ENCODE data around the gene RPL26.

DNA sequence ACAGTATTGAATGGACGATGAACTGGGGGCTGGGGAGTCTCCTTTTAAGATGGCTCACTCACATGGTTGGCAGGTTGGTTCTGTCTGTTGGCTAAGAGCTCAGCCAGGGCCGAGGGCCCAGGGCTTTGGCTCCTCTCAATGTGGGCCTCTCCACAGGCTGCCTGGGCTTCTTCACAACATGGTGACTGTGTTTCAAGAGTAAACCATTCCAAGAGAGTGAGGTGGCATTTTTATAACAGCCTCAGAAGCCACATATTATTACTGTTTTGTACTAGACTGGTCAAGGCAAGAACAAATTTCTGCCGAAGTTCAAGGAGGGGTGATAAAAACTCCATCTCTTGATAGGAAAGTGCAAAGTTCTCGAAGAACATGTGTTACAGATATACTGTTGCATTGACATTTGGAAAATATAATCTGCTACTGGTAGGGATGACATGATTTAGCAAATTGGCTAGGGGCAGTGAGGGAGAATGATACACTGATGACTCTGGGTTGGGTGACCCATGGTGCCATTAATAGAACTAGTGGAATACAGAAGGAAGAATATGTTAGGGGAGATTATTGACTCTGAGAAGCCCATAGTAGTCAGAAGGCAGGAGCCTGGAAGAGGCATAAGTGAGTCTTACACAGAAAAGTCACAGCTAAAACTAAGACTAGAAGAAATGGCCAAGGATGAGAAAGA lies 20.2 kb downstream of the RPL26 start:
- TF ChIP-seq, protein P1, sequence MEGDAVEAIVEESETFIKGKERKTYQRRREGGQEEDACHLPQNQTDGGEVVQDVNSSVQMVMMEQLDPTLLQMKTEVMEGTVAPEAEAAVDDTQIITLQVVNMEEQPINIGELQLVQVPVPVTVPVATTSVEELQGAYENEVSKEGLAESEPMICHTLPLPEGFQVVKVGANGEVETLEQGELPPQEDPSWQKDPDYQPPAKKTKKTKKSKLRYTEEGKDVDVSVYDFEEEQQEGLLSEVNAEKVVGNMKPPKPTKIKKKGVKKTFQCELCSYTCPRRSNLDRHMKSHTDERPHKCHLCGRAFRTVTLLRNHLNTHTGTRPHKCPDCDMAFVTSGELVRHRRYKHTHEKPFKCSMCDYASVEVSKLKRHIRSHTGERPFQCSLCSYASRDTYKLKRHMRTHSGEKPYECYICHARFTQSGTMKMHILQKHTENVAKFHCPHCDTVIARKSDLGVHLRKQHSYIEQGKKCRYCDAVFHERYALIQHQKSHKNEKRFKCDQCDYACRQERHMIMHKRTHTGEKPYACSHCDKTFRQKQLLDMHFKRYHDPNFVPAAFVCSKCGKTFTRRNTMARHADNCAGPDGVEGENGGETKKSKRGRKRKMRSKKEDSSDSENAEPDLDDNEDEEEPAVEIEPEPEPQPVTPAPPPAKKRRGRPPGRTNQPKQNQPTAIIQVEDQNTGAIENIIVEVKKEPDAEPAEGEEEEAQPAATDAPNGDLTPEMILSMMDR (IDR thresholded peaks at IDR 0.05; ENCODE audit: low read length): no peak
- TF ChIP-seq EZH2phosphoT487 (IDR thresholded peaks at IDR 0.05; ENCODE audit: low read length) (no peak), EZH2 (optimal IDR thresholded peaks at IDR 0.05; ENCODE audit: low read depth, low read length) (no peak)
